ENCODE results near the gene SDHAF3. TPM values are rescaled to one million over a fixed set of nuclear protein-coding genes. Genes with fewer than 3 reads are reported as not detected.
A peak's percentile ranks its signal among the peaks of the same experiment; 100 is the strongest.
"Not testable (repeated sequence)": the region's sequence is repeated elsewhere in the genome, so short reads cannot be mapped to it uniquely, and the experiment has no call there.

The SDHAF3 gene
- polyA plus RNA-seq, 2 of the 4 experiments (the other 2 are of a cell fraction): 52.3 to 56.0 TPM

- DNase-seq (ENCODE audit: low read depth in 1 of 2, low spot score in 1 of 2): peak; percentile 46 to 66
- ATAC-seq: peak; percentile 78 to 81
- no peak overlapping the region for H3K27ac ChIP-seq
- H3K9me3 ChIP-seq: no peaks in the 10 kb centered on the region
- FAIRE-seq: no peak
- no peak overlapping the region for H3K4me3 ChIP-seq
- no peaks in the 10 kb centered on the region for H3K4me1 ChIP-seq
- H3K4me2 ChIP-seq: no peak overlapping the region
- ChIA-PET POLR2A (interaction anchor here (0.6 kb wide), 1 partner anchor 62 kb away, joined by 3 read pairs; the partner anchor contains the start of gene SDHAF3), CTCF (interaction anchor here (0.6 to 1.2 kb wide), 21 partner anchors 8 to 759 kb away, joined by 3 to 6 read pairs (median 4); no protein-coding TSS in a partner anchor)
- peak; percentile 68 for TF ChIP-seq SMC3 (IDR thresholded peaks at IDR 0.05)
- no peak for TF ChIP-seq ZNF302 (CRISPR knock-in tag; IDR thresholded peaks at IDR 0.05)
- TF ChIP-seq TFCP2L1 (CRISPR knock-in tag; IDR thresholded peaks at IDR 0.05): no peak
- no peak for TF ChIP-seq HDAC2 (IDR thresholded peaks at IDR 0.05)
- no peak for TF ChIP-seq EHF (CRISPR knock-in tag; IDR thresholded peaks at IDR 0.05)
- peak; percentile 56 to 57 for TF ChIP-seq RAD21 (conservative IDR thresholded peaks at IDR 0.05 in 1 of 2, IDR thresholded peaks at IDR 0.05 in 1 of 2)
- TF ChIP-seq, protein P1, sequence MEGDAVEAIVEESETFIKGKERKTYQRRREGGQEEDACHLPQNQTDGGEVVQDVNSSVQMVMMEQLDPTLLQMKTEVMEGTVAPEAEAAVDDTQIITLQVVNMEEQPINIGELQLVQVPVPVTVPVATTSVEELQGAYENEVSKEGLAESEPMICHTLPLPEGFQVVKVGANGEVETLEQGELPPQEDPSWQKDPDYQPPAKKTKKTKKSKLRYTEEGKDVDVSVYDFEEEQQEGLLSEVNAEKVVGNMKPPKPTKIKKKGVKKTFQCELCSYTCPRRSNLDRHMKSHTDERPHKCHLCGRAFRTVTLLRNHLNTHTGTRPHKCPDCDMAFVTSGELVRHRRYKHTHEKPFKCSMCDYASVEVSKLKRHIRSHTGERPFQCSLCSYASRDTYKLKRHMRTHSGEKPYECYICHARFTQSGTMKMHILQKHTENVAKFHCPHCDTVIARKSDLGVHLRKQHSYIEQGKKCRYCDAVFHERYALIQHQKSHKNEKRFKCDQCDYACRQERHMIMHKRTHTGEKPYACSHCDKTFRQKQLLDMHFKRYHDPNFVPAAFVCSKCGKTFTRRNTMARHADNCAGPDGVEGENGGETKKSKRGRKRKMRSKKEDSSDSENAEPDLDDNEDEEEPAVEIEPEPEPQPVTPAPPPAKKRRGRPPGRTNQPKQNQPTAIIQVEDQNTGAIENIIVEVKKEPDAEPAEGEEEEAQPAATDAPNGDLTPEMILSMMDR (IDR thresholded peaks at IDR 0.05): peak; percentile 80
- 0% methylated on average over 2 of the region's 2 CpGs for WGBS (ENCODE audit: missing lambda C conversion rate)
Measured at GRCh38 chr7:97179454-97180104, 62.1 kb downstream of the SDHAF3 start.

GRCh38 chr7:97187067-97187466, 69.6 kb downstream of the SDHAF3 start:
- DNase-seq (ENCODE audit: low read depth in 1 of 2, low spot score in 1 of 2): no peak
- Histone ChIP-seq H3K4me3 (no peak overlapping the region), H3K9me3 (no peaks in the 10 kb centered on the region), H3K4me1 (no peaks in the 10 kb centered on the region), H3K4me2 (no peak overlapping the region), H3K27ac (no peak overlapping the region)
- no peak for FAIRE-seq
- POLR2A ChIA-PET: no interaction called here
- WGBS (ENCODE audit: missing lambda C conversion rate): 100% methylated on average over 1 of the region's 1 CpG
- ATAC-seq: no peak
- CTCF ChIA-PET: interaction anchor here (1.4 kb wide), 1 partner anchor 70 kb away, joined by 3 read pairs; the partner anchor contains the start of gene SDHAF3
- TF ChIP-seq HOXB5 (CRISPR knock-in tag; IDR thresholded peaks at IDR 0.05): no peak
- TF ChIP-seq ZSCAN20 (CRISPR knock-in tag; IDR thresholded peaks at IDR 0.05): no peak
- TF ChIP-seq ESRRA (IDR thresholded peaks at IDR 0.05; ENCODE audit: borderline replicate concordance, low read length): no peak
- TF ChIP-seq KDM1A (IDR thresholded peaks at IDR 0.05; ENCODE audit: low read depth): no peak
- TF ChIP-seq RNF2 (IDR thresholded peaks at IDR 0.05; ENCODE audit: borderline replicate concordance, low read depth): no peak
- TF ChIP-seq ATOH8 (CRISPR knock-in tag; IDR thresholded peaks at IDR 0.05; ENCODE audit: low read depth): no peak
- no peak for TF ChIP-seq EP300 (IDR thresholded peaks at IDR 0.05)
- no peak for TF ChIP-seq POLR2AphosphoS2 (conservative IDR thresholded peaks at IDR 0.05; ENCODE audit: low read length)
- no peak for TF ChIP-seq MYC (IDR thresholded peaks at IDR 0.05; ENCODE audit: borderline replicate concordance, low read length)
- no peak for TF ChIP-seq HEYL (CRISPR knock-in tag; IDR thresholded peaks at IDR 0.05)
- no peak for TF ChIP-seq TP53 (CRISPR knock-in tag; IDR thresholded peaks at IDR 0.05)
- no peak for TF ChIP-seq NPAS2 (CRISPR knock-in tag; IDR thresholded peaks at IDR 0.05; ENCODE audit: borderline replicate concordance)
- TF ChIP-seq MAFK (IDR thresholded peaks at IDR 0.05; ENCODE audit: partially characterized antibody): no peak
- no peak for TF ChIP-seq RFX5 (IDR thresholded peaks at IDR 0.05)
- no peak for TF ChIP-seq NFE2L2 (conservative IDR thresholded peaks at IDR 0.05; ENCODE audit: low read length)
- no peak for TF ChIP-seq BCL3 (IDR thresholded peaks at IDR 0.05)
- TF ChIP-seq BHLHE40 (IDR thresholded peaks at IDR 0.05; ENCODE audit: low read depth, low read length): no peak
- no peak for TF ChIP-seq HOXA7 (CRISPR knock-in tag; IDR thresholded peaks at IDR 0.05)
- no peak for TF ChIP-seq RAD21 (conservative IDR thresholded peaks at IDR 0.05 in 1 of 2, IDR thresholded peaks at IDR 0.05 in 1 of 2)
- TF ChIP-seq CHD2 (IDR thresholded peaks at IDR 0.05; ENCODE audit: low read length, partially characterized antibody): no peak

DNA sequence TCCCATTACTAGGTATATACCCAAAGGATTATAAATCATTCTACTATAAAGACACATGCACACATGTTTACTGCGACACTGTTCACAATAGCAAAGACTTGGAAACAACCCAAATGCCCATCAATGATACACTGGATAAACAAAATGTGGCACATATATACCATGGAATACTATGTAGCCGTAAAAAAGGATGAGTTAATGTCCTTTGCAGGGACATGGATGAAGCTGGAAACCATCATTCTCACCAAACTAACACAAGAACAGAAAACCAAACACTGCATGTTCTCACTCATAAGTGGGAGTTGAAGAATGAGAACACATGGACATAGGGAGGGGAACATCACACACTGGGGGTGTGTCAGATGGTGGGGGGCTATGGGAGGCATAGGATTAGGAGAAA, 78.7 kb downstream of the SDHAF3 start:
- CTCF ChIA-PET; DNase-seq (ENCODE audit: low read depth in 1 of 2, low spot score in 1 of 2); H3K4me2 ChIP-seq; H3K27ac ChIP-seq; ATAC-seq; H3K4me1 ChIP-seq; H3K9me3 ChIP-seq; FAIRE-seq; POLR2A ChIA-PET; H3K4me3 ChIP-seq: not testable (repeated sequence)
- 2% methylated on average over 2 of the region's 2 CpGs for WGBS (ENCODE audit: missing lambda C conversion rate)

Measured in A549 (cell line).